K562 (cell line): ENCODE data around the gene FOXF2.

Experiments used
- SIN3A ChIP-seq, 2 experiments: fragments of 150-350 bp in 1 of 2; IDR thresholded peaks; 2 replicates each; pipeline ENCODE4 v1.6.1; 2011 to 2016; ENCODE audit warnings: borderline replicate concordance in 2 of 2, low read depth in 2 of 2, low read length in 2 of 2, mild to moderate bottlenecking in 2 of 2, moderate library complexity in 2 of 2; ENCODE audit not compliant: control insufficient read depth in 1 of 2
- SPI1 ChIP-seq: IDR thresholded peaks from 2 replicates; pipeline ENCODE4 v1.6.1; 2011; ENCODE audit warnings: low read depth, low read length, control low read depth, borderline replicate concordance

- TF ChIP-seq SPI1: no peak
- no peak for TF ChIP-seq SIN3A (IDR thresholded peaks at IDR 0.05; ENCODE audit: borderline replicate concordance in 2 of 2, control insufficient read depth in 1 of 2, low read depth in 2 of 2, low read length in 2 of 2)
These were observed 40.7 kb upstream of the FOXF2 start for GRCh38 chr6:1348675-1349074.
